ENCODE measurements around the gene CELA1.
A peak's percentile ranks its signal among the peaks of the same experiment; 100 is the strongest.

The CELA1 gene

GRCh38 chr12:51374361-51374760 is 27.9 kb upstream of the CELA1 start:
- DNase-seq = no peak

GRCh38 chr12:51373187-51373586 is 26.7 kb upstream of the CELA1 start:
- DNase-seq = no peak

DNA sequence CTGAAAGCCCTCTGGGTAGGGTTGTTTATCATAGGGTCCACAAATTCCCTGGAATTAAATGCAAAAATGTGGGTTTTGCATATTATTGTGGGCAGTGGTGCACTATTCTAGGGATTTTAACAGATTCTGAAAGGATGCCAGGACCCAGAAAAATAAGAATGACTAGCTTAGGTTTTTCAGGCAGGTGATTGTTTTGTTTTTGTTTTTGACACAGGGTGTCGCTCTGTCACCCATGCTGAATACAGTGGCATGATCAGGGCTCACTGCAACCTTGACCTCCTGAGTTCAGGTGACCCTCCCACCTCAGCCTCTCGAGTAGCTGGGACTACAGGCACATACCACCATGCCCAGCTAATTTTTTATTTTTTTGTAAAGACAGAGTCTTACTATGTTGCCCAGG is 25.5 kb upstream of the CELA1 start:
- no peak for DNase-seq

DNA sequence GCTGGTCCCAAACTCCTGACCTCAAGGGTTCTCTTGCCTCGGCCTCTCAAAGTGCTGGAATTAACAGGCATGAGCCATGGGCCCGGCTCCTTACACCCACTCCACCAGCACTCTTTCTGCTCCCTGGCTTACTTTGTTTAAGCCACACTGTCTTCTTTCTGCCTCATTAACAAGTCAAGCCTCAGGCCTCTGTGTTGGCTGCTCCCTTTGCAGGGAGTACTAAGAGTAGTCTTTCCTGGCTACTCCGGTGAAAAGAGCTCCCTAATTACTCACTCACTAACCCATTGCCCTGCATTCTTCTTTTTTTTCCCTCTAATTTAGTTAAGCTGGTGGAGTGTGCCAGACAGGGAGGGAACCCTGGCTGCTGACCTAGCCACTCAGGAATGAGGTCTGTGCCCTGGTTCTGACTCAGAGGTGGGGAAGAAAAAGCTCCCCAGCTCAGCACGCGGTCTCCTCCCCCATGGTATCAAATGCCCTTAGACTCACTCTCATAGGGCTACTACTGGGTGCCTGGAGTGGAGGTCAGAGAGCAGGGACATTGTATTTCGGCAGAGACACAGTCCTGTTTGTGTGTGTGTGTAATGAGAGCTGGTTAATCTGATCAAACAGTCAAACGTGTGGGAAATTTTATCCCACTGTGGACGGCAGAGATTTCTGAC is 24.9 kb upstream of the CELA1 start:
- DNase-seq = no peak

DNA sequence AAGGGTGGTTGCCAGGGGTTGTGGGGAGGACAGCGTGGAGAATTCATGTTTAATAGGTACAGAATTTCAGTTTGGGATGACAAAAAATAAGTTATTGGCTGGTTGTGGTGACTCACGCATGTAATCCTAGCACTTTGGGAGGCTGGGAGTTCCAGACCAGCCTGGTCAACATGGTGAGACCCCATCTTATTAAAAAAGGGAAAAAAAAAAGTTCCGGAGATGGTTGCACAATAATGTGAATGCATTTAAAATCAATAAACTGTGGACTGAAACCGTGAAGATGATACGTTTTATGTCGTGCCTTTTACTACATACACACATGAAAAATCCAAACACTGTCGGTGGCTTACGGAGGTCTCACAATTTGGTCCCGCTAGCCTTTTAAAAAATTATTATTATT is 24.2 kb upstream of the CELA1 start:
- no peak for DNase-seq

- no peak for DNase-seq
Observed at GRCh38 chr12:51369581-51369980, 23.1 kb upstream of the CELA1 start.

DNA sequence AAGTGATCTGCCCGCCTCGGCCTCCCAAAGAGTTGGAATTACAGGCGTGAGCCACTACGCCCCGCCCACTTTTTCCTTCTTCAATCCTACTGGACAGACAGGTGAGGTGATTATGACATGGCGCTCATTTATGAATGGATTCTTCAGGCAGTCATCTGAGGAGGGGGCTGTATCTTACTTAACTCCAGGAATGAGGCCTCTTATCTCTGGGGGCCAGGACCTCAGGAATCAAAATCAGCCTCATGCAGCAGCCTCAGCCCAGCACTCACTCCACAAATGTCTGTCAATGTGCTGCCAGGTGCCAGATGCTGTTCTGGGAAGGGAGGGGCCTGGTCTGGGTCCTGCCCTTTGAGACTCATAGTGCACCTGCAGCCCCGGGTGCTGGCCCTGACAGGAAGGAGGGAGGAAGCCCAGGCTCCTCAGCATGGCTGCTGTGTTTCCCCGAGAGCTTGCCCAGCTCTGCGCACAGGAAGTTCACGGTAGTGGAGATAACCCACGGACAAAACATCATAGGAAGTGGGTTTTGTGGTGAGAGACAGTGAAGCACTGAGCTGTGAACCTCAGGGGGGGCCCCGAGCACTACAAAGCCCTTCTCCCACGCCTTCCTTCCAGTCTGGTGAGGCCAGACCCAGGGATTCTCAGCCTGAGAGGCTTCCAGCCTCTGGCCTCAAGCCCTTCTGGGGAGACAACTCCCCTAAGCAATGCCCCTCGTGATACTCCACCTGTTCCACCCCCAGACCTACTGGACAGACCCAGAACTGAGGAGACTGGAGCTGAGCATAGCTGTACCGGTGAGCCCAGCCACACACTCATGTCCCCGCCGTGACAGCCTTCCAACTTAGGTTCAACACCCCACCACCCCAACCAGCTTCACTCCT is 22.4 kb upstream of the CELA1 start:
- peak; percentile 79 to 80 for DNase-seq

DNA sequence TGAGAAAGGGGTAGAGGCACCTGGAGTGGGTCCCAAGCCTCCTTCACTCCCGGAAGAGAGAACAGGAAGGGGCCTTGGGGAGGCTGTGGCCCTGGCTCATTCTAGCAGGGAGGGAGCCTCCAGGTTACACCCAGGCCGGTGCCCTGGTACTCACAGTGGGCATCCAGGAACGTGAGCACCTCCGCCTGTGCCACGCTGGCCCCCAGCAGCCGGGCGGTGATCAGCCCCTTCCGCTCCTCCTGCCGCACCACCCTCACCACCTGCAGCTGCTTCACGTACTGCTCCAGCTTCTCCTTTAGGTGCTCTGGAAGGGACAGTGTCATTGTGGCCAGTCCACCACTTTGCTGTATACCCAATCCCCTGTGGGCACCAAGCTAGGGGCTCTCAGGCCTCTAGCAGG is 18.8 kb upstream of the CELA1 start:
- DNase-seq = no peak

- DNase-seq = no peak
Observed at GRCh38 chr12:51364001-51364400, 17.5 kb upstream of the CELA1 start.

DNA sequence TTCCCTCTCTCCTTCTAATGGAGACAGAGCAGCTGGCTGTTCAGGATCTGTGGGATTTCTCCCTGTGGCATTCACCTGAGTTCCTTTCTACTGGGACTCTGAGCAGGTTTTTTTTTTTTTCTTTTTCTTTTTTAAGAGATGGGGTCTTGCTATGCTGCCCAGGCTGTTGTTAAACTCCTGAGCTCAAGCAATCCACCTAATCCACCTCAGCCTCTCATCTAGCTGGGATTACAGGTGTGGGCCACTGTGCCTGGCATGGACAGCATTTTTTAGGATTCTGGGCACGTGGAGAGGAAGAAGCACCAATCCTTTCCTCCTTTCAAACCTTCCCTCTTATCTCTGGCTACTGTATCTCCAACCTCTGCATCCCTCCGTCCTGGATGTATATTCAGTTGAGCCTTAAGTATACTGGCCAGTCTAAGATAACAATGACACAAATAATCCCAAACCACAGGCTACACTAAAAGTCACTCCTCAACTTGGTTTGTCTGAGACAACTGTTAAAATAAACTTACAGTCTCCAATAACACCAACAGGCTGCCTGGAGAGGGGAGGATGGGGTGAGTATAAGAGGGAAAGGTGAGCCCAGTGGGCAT is 16.4 kb upstream of the CELA1 start:
- DNase-seq = no peak

DNA sequence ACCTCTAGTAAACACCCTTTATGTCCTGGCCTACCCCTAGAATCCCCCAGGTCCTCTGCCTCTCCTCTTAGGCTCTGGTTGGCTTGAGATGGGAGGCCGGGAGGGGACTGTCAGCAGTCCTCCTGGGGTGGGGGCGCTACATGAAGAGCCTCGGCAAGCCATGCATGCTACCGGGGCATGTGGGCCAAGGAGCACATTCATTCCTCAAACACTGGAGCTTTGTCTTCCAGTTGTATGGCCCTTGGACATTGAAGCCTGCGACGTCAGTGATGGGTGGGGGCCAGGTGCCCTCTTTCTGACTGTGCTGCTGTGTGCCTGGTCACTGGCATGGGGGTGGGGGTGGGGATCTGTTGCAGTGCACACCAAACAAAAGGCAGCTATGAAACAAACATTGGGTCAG is 15.8 kb upstream of the CELA1 start:
- no peak for DNase-seq

DNA sequence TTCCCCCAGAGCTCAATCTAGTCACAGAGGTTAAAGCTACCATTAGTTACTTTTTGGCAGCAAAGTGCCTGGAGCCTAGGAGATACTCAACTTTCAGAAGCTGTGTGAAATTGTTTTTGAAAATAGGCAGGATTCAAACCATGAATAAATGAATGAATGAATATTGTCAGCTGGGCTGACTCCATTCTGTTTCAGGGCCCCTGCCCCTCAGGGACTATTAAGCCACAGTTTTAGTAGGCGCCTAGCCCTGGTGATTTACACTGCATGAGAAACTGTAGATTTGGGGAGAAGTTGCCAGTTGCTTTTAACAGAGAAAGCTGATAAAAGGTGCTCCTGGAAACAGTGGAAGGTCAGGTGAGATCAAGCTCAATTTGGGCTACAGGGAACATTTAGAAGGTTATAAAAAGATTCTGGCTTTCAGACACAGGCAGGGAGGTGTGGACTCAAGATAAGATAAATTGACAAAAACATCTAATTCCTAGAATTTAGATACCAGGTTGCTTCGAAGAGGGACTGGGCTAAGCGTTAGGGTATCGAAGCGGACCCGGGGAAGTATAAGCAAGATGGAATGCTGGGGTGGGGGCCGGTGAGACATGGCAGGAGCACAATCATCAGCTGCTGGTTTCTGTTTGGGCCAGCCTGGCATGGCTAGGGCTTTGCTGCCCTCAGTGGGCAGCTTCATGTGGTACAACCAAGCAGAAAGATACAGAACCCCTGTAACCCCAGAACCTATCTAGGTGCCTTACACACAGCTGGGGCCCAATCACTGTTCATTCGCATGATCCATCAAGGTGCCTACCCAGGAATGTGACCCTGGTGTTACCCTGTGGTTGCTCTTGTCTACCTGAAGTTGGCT is 14.9 kb upstream of the CELA1 start:
- DNase-seq = no peak

DNA sequence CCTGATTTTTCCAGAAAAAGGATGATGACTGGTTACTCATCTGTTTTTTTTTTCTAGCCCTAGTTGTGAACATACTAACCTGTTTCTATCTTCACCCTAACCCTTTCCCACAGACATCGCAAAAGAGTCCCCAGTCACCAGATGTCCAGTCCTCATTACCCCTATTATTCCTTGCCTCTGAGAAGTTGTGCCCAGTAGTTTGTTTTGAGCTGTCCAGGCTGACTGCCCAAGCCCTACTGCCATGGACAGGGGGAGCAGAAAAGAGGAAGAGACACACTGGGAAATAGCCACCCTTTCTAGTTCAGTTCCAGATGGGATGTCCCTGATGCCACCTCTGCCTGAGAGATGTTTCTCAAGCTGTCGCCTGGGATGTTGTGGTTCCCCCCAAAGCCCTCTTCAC is 13.8 kb upstream of the CELA1 start:
- DNase-seq = no peak

GRCh38 chr12:51359851-51360250 is 13.4 kb upstream of the CELA1 start:
- DNase-seq = no peak

- DNase-seq = no peak
Observed at GRCh38 chr12:51358496-51358895, 12.0 kb upstream of the CELA1 start.

GRCh38 chr12:51357374-51358047 is 11.0 kb upstream of the CELA1 start:
- peak; percentile 18 to 22 for DNase-seq

GRCh38 chr12:51351913-51352532 is 5.5 kb upstream of the CELA1 start:
- DNase-seq = peak; percentile 34 to 42

GRCh38 chr12:51349026-51349425 is 2.5 kb upstream of the CELA1 start:
- no peak for DNase-seq

DNA sequence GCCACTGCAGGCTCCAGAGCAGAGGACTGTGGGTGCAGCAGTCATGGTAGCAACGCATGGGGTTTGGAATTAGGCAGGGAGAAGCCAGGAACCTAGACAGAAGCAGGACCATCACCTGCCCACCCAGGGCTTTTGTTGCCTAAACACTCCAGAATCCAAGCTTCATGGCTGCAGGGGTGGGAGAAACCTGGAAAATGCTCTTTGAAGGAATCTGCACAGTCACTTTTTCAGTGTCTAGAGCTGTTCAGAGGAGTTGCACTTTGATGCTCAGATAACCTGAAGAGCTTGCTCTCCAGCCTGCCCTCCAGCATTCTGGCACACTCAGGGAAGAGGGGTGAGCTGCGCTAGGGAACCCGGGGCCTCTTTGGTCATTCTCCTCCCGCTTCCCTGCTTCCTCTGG is 1.6 kb upstream of the CELA1 start:
- no peak for DNase-seq

DNA sequence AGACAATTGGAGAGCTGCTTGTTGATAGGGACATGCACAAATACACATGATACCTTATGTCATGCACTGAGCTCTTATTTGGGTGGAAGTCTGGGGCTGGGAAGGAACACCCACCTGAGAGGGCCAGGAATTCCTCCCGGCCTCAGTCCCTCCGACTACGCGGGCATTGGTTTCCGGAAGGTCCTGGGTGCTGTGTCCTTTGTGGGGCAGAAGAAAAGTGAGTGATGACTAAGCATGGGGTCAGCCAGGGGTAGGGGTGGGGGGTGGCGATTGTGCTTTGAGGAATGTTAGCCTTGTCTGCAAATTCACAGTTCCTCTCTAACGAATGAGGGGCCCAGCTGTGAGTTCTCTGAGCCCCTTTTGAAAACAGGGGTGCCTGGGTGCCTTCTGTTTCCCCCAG is 798 bp downstream of the CELA1 start:
- no peak for DNase-seq

DNA sequence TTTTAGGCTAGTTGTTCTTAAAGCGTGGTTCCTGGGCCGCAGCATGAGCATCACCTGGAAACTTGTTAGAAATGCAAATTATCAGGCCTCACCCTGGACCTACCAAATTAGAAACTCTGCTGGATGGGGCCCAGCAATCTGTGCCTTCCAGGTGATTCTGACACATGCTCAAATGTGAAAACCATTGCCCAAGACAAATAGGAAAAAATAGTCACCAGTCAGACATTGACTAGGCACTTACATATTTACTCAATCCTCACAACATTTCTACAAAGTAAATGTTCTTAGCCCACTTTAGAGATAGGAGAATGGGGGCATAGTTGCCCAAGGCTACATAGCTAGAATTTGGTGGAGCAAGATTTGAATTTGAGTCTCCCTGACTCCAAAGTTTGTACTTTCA is 3.3 kb downstream of the CELA1 start:
- DNase-seq = no peak

GRCh38 chr12:51342416-51342815 is 4.1 kb downstream of the CELA1 start:
- DNase-seq = no peak

Measured in stimulated activated CD4-positive, alpha-beta T cell treated with anti-CD3 and anti-CD28 coated beads, Interleukin-2, amount 100 ng/mL, for 24 hours (primary cell).